ENCODE measurements around the gene MAP1LC3B2.

DNA sequence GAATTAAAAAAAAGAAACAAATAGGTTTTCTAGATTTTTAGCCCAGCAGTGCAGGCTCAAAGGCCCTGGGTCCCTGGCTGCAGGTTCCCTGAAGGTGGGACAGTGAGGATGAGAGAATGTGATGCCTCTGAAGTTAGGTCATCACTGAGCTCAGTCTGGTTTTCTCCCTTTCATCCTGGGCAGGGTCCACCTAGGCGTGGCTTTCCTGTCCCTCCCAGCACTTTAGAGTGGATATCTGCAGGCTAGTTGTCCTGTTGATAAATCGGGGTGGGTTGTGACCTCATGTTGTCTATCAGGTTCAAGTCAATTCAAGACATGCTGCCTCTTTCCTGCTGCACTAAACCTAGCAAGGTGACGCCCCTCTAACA lies 60.9 kb downstream of the MAP1LC3B2 start:
- no peak for TF ChIP-seq POLR2AphosphoS5 (IDR thresholded peaks at IDR 0.05)
- TF ChIP-seq, protein P1, sequence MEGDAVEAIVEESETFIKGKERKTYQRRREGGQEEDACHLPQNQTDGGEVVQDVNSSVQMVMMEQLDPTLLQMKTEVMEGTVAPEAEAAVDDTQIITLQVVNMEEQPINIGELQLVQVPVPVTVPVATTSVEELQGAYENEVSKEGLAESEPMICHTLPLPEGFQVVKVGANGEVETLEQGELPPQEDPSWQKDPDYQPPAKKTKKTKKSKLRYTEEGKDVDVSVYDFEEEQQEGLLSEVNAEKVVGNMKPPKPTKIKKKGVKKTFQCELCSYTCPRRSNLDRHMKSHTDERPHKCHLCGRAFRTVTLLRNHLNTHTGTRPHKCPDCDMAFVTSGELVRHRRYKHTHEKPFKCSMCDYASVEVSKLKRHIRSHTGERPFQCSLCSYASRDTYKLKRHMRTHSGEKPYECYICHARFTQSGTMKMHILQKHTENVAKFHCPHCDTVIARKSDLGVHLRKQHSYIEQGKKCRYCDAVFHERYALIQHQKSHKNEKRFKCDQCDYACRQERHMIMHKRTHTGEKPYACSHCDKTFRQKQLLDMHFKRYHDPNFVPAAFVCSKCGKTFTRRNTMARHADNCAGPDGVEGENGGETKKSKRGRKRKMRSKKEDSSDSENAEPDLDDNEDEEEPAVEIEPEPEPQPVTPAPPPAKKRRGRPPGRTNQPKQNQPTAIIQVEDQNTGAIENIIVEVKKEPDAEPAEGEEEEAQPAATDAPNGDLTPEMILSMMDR (IDR thresholded peaks at IDR 0.05) = no peak
- TF ChIP-seq POLR2A (IDR thresholded peaks at IDR 0.05) = no peak
- TF ChIP-seq EP300 (IDR thresholded peaks at IDR 0.05) = no peak
